Common myeloid progenitor, CD34-positive (primary cell): Measurements from ENCODE around the gene DNAJB12.

Experiments used
- CTCF ChIA-PET: fragments of 350-600 bp; sonication (Branson Sonifier 250); formaldehyde crosslinking; loops from one replicate; lab custom pipeline; 2021; ENCODE audit warnings: antibody characterized with exemption; lab: Charles Lee
- POLR2A ChIA-PET: fragments of 350-600 bp; sonication (Branson Sonifier 250); formaldehyde crosslinking; loops from one replicate; lab custom pipeline; 2021; ENCODE audit warnings: antibody characterized with exemption; lab: Charles Lee
- DNase-seq, 3 donors: peaks; one replicate each; pipeline versions ENCODE4 v3.0.0 to v3.0.0-alpha.2; 2013
- H3K27ac ChIP-seq, 2 experiments: 1 replicate in 1 of 2; 2 replicates in 1 of 2; pipeline ENCODE4 v1.7.0; 2013; ENCODE audit warnings: inconsistent platforms in 2 of 2, low read length in 2 of 2, mild to moderate bottlenecking in 2 of 2, low read depth in 1 of 2, moderate library complexity in 1 of 2; ENCODE audit not compliant: severe bottlenecking in 2 of 2, insufficient read depth in 1 of 2, poor library complexity in 1 of 2
- H3K27me3 ChIP-seq, 5 experiments: replicated peaks in 2 of 5; 1 replicate in 3 of 5; 2 replicates in 2 of 5; pipeline versions ENCODE4 v1.6.1 to v1.7.0; 2013; ENCODE audit warnings: low read length in 4 of 5, mild to moderate bottlenecking in 2 of 5, moderate library complexity in 2 of 5, inconsistent platforms in 1 of 5; ENCODE audit not compliant: insufficient read depth in 5 of 5, control insufficient read depth in 4 of 5
- H3K36me3 ChIP-seq, 4 experiments: 1 replicate in 2 of 4; 2 replicates in 2 of 4; pipeline versions ENCODE4 v1.6.1 to v1.7.0; 2013; ENCODE audit warnings: low read length in 3 of 4, control low read depth in 1 of 4, mild to moderate bottlenecking in 1 of 4; ENCODE audit not compliant: control insufficient read depth in 4 of 4, insufficient read depth in 4 of 4
- H3K4me1 ChIP-seq, 4 experiments: 1 replicate in 3 of 4; 2 replicates in 1 of 4; pipeline versions ENCODE4 v1.6.1 to v1.7.1; 2013; ENCODE audit warnings: low read length in 3 of 4, mild to moderate bottlenecking in 3 of 4, control low read depth in 1 of 4, inconsistent platforms in 1 of 4, moderate library complexity in 1 of 4; ENCODE audit not compliant: control insufficient read depth in 4 of 4, insufficient read depth in 4 of 4; ENCODE audit errors: control extremely low read depth in 1 of 4
- H3K4me3 ChIP-seq, 7 experiments: 1 replicate in 4 of 7; 2 replicates in 3 of 7; pipeline versions ENCODE4 v1.5.1 to v1.7.0; 2013; ENCODE audit warnings: mild to moderate bottlenecking in 7 of 7, low read length in 6 of 7, moderate library complexity in 6 of 7, inconsistent platforms in 2 of 7, low read depth in 2 of 7, control low read depth in 1 of 7; ENCODE audit not compliant: insufficient read depth in 4 of 7, control insufficient read depth in 1 of 7; ENCODE audit errors: extremely low read depth in 1 of 7
- H3K9me3 ChIP-seq, 5 experiments: 1 replicate in 4 of 5; 2 replicates in 1 of 5; pipeline versions ENCODE4 v1.6.1 to v1.7.1; 2013; ENCODE audit warnings: low read length in 4 of 5, mild to moderate bottlenecking in 2 of 5, inconsistent platforms in 1 of 5, low read depth in 1 of 5, moderate library complexity in 1 of 5; ENCODE audit not compliant: control insufficient read depth in 4 of 5, insufficient read depth in 2 of 5; ENCODE audit errors: control extremely low read depth in 1 of 5
- WGBS: methylation state at CpG from one replicate; pipeline ENCODE4 v1.1.5; 2013; ENCODE audit not compliant: insufficient coverage; 5-methylcytosine and 5-hydroxymethylcytosine counted together

Gene DNAJB12

DNA sequence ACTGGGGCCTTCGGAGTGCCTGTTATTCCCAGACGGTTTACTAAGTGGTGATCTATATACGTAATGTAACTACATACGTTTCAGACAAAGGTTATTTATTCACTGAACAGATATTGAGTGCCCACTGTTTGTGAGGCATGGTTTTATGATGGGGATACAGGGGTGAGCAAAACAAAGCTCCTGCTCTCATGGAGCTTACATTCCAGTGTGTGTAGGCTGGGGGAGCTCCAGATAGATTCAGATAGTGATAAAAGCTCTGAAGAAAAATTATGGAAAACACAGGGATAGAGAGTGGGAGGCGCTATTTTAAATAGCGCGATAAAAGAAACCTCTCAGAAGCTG is 466 bp upstream of the DNAJB12 start:
- Histone ChIP-seq H3K9me3 (no peaks in the 10 kb centered on the region), H3K4me3 (peak overlapping the region; percentile 71 to 100 (median 93)), H3K27me3 (no peaks in the 10 kb centered on the region), H3K27ac (peak overlapping the region; percentile 95 to 97), H3K36me3 (peaks cover 3 to 30% (median 10%) of the 10 kb centered on the region in 4 experiments), H3K4me1 (peaks cover 4 to 17% (median 11%) of the 10 kb centered on the region in 4 experiments)
- CTCF ChIA-PET, result interaction anchor here (2.0 kb wide), 1 partner anchor 9 kb away, joined by 8 read pairs; no protein-coding TSS in a partner anchor
- POLR2A ChIA-PET, result interaction anchor here (0.5 to 1.6 kb wide), 2 partner anchors 26 to 94 kb away, joined by 3 read pairs; no protein-coding TSS in a partner anchor
- no peak for DNase-seq
- 47% methylated on average over 6 of the region's 7 CpGs for WGBS

- Histone ChIP-seq H3K36me3 (peaks cover 3 to 40% (median 14%) of the 10 kb centered on the region in 4 experiments), H3K4me1 (peaks cover 4 to 17% (median 11%) of the 10 kb centered on the region in 4 experiments), H3K27ac (peak overlapping the region; percentile 95 to 97), H3K27me3 (no peaks in the 10 kb centered on the region), H3K9me3 (no peaks in the 10 kb centered on the region), H3K4me3 (peak overlapping the region; percentile 71 to 100 (median 93))
- WGBS, result 0% methylated on average over 13 of the region's 23 CpGs
- no peak for DNase-seq
- ChIA-PET POLR2A (interaction anchor here (0.7 to 1.6 kb wide), 2 partner anchors 25 to 65 kb away, joined by 3 read pairs; no protein-coding TSS in a partner anchor), CTCF (interaction anchor here (1.1 to 2.0 kb wide), 3 partner anchors 10 to 12 kb away, joined by 3 to 8 read pairs (median 4); no protein-coding TSS in a partner anchor)
Observed at GRCh38 chr10:72353965-72354355, 759 bp downstream of the DNAJB12 start.

- Histone ChIP-seq H3K27ac (peak overlapping the region; percentile 95 to 97), H3K4me1 (peaks cover 4 to 17% (median 11%) of the 10 kb centered on the region in 4 experiments), H3K36me3 (peaks cover 7 to 47% (median 19%) of the 10 kb centered on the region in 4 experiments), H3K4me3 (peak overlapping the region; percentile 71 to 100 (median 93)), H3K27me3 (no peaks in the 10 kb centered on the region), H3K9me3 (no peaks in the 10 kb centered on the region)
- WGBS, result 58% methylated on average over 14 of the region's 18 CpGs
- POLR2A ChIA-PET, result interaction anchor here (0.5 kb wide), 1 partner anchor 443 kb away, joined by 4 read pairs; no protein-coding TSS in a partner anchor
- no peak for DNase-seq
- CTCF ChIA-PET, result interaction anchor here (1.1 to 3.7 kb wide), 4 partner anchors 9 to 11 kb away, joined by 3 to 24 read pairs (median 6); no protein-coding TSS in a partner anchor
Observed at GRCh38 chr10:72353028-72353964, 1.4 kb downstream of the DNAJB12 start.

DNA sequence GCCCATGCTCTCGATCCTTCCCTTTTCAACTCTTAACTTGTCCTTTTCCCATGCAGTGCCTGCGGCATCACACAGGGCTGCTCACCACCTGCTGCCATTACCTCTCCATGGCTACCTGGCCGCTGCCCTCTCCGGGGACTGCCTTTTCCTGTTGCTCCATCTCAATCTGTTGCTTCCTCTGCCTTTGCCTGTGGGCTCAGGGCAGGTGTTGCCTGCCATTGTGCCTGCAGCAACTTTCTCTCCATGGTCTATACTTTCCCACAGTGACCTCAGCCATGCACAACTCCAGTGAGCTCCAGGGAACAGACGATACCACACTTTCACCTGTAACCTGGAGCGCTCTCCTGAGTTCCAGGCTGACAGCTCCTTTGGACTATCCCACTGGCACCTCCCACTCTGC is 3.2 kb downstream of the DNAJB12 start:
- CTCF ChIA-PET, result interaction anchor here (2.4 to 3.7 kb wide), 2 partner anchors 9 to 16 kb away, joined by 9 to 24 read pairs; no protein-coding TSS in a partner anchor
- H3K36me3 ChIP-seq, result peaks cover 7 to 50% (median 21%) of the 10 kb centered on the region in 4 experiments
- H3K9me3 ChIP-seq, result no peaks in the 10 kb centered on the region
- DNase-seq, result no peak
- no peak overlapping the region for H3K27ac ChIP-seq
- H3K27me3 ChIP-seq, result no peaks in the 10 kb centered on the region
- POLR2A ChIA-PET, result interaction anchor here (0.6 to 1.6 kb wide), 3 partner anchors 9 to 83 kb away, joined by 4 to 6 read pairs (median 4); no protein-coding TSS in a partner anchor
- peaks cover 4 to 17% (median 11%) of the 10 kb centered on the region in 4 experiments for H3K4me1 ChIP-seq
- WGBS, result 97% methylated on average over 6 of the region's 6 CpGs
- H3K4me3 ChIP-seq, result no peak overlapping the region

- Histone ChIP-seq H3K27me3 (no peaks in the 10 kb centered on the region), H3K9me3 (no peaks in the 10 kb centered on the region), H3K27ac (no peak overlapping the region), H3K4me3 (no peak overlapping the region), H3K4me1 (peaks cover 4 to 23% (median 18%) of the 10 kb centered on the region in 4 experiments), H3K36me3 (peaks cover 9 to 55% (median 23%) of the 10 kb centered on the region in 4 experiments)
- POLR2A ChIA-PET, result no interaction called here
- 100% methylated on average over 2 of the region's 2 CpGs for WGBS
- DNase-seq, result no peak
- CTCF ChIA-PET, result interaction anchor here (0.9 to 3.7 kb wide), 9 partner anchors 7 to 224 kb away, joined by 3 to 24 read pairs (median 6); partner anchors contain the start of gene DDIT4
Observed at GRCh38 chr10:72349438-72349837, 5.3 kb downstream of the DNAJB12 start.

DNA sequence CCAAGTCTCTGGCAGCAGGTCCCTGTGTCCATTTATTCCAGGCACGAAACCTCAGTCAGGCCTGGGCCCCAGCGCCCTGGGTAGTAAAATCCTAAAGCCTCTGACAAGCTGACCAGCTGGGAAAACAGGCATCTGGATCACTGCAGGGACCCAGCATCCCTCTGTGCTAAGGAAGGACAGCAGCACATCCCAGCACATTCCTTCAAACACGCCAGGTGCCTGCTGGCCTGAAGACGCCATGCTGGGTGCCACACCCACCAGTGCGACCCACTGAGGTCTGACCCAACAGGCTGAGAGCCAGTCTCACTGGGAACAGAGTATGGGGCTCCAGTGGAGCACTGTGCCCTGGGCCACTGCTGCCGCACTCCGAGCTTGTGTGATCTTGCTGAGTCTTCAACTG is 6.4 kb downstream of the DNAJB12 start:
- no peak overlapping the region for H3K27ac ChIP-seq
- 96% methylated on average over 4 of the region's 7 CpGs for whole genome bisulfite sequencing
- DNase-seq, result no peak
- CTCF ChIA-PET, result interaction anchor here (0.7 to 3.1 kb wide), 5 partner anchors 8 to 223 kb away, joined by 3 to 13 read pairs (median 3); no protein-coding TSS in a partner anchor
- POLR2A ChIA-PET, result no interaction called here
- H3K9me3 ChIP-seq, result no peaks in the 10 kb centered on the region
- H3K36me3 ChIP-seq, result peaks cover 16 to 63% (median 31%) of the 10 kb centered on the region in 4 experiments
- H3K4me1 ChIP-seq, result peaks cover 0 to 19% (median 10%) of the 10 kb centered on the region in 4 experiments
- H3K27me3 ChIP-seq, result no peaks in the 10 kb centered on the region
- H3K4me3 ChIP-seq, result no peak overlapping the region
